AG10803 (cell line): Measurements from ENCODE around the gene GAL.

Experiments used
- DNase-seq: peaks from one replicate; pipeline ENCODE4 v3.0.0; 2010; ENCODE audit warnings: low read depth
- H3K4me3 ChIP-seq: 2 replicates; pipeline ENCODE4 v1.5.1; 2011; ENCODE audit warnings: mild to moderate bottlenecking, low read length, control low read depth
- TF ChIP-seq, protein P1 (sequence below): conservative IDR thresholded peaks from 2 replicates; pipeline ENCODE4 v1.5.1; 2011; ENCODE audit warnings: mild to moderate bottlenecking, low read length, control low read depth, inconsistent platforms

Gene GAL

DNA sequence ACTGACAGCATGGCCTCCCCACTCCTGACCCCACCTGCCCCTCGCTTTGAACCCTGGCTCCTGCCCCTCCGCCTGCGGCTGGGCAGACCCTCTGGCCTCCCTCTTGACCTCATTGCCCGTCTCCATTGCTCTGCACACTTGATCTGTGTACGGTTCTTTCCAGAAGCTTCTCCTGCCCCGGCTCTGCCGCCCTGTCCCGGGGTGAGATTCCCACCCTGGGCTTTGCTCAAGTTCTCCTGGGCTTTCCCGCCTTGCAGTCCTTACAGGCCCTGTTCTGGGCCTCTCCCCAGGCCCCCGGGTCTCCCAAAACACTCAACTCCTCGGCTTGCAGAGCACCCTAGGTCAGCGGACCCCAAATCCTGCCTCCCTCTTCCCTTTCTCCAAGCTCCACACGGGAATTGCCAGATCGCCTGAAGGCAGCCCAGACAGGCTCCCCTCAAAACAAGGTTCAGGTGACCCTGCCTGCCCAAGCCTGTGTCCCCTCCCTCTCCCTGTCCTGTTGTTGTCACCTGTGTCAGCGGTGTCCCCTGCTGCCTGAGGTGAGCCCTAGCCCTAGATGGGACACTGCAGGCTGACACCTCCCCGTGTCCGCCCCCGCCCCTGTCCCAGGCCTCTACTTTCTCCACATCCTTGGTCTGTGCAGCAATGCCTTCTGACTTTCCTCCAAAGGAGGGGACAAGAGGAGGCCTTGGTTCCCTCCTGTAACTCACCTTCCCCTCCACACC is 1.5 kb downstream of the GAL start:
- H3K4me3 ChIP-seq: no peak overlapping the region
- TF ChIP-seq, protein P1, sequence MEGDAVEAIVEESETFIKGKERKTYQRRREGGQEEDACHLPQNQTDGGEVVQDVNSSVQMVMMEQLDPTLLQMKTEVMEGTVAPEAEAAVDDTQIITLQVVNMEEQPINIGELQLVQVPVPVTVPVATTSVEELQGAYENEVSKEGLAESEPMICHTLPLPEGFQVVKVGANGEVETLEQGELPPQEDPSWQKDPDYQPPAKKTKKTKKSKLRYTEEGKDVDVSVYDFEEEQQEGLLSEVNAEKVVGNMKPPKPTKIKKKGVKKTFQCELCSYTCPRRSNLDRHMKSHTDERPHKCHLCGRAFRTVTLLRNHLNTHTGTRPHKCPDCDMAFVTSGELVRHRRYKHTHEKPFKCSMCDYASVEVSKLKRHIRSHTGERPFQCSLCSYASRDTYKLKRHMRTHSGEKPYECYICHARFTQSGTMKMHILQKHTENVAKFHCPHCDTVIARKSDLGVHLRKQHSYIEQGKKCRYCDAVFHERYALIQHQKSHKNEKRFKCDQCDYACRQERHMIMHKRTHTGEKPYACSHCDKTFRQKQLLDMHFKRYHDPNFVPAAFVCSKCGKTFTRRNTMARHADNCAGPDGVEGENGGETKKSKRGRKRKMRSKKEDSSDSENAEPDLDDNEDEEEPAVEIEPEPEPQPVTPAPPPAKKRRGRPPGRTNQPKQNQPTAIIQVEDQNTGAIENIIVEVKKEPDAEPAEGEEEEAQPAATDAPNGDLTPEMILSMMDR: no peak
- no peak for DNase-seq

DNA sequence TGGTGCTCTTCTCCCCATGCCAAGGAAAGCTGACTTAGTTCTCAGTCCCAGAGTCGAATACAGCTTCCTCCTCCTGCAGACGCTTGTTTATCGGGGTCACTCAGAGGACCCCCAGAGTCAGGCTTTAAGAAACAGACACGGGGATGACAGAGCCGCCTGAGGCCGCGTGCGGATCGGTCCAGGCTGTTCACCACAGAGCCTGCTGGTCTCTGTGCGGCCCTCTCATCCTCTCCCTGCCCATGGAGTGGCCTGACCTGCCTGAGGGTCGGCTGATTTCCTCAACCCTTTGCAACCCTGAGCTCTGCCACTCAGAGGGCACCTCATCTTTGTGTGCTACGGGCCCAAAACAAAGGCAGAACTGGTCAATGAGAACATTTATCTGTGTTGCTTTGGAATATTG is 2.1 kb downstream of the GAL start:
- TF ChIP-seq, protein P1: no peak
- no peak for DNase-seq
- H3K4me3 ChIP-seq: no peak overlapping the region

DNA sequence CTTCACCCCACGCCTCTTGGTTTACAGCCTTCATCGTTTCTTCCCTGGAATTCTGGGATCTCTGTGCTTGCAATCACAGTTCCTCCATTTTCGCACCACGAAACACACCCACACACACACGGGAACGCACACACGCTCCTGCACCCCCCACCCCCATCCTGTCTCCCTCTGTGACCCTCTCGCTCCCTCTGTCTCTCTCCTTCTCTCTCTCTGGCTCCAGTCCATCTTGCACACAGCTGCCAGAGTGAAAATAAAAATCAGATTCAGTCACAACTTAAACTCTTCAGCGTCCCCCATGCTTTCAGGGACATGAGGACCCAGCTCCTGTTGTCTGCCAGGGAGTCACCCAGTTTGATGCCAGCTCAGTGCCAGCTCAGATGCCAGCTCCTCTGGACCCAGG is 3.0 kb downstream of the GAL start:
- TF ChIP-seq, protein P1: no peak
- no peak overlapping the region for H3K4me3 ChIP-seq
- DNase-seq: no peak

DNA sequence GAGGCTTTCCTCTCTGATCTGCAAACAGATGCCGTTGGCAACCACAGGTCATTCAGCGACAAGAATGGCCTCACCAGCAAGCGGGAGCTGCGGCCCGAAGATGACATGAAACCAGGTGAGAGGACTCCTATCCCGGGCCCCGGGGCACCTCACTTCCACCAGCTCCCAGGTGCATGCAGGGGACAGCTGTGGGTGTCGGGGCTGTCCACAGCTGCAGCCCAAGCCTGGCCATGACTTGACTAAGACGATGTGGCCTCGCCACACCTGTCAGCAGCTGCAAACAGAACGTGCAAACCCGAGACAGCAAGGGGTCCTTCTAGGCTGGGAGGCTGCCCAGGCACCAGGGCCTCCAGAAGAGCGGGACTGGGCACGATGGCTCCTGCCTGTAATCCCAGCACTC is 3.6 kb downstream of the GAL start:
- H3K4me3 ChIP-seq: no peak overlapping the region
- TF ChIP-seq, protein P1: no peak
- DNase-seq: no peak

DNA sequence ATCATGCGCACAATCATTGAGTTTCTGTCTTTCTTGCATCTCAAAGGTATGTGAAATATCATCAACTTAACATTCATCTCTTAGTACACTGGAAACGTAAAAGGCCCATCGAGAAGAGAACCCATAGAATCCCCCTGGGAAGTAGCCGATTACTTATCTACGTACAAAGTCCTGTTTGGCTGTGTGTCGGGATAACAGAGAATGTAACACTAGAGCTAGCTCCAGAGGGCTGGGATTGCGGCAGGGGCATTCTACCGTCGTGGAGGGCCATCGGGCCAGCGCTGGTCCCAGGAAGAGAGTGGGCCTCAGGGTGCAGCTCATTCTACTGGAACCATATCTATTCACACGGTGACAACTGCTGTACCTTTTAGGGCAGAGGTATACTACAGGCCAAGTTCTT is 4.5 kb downstream of the GAL start:
- TF ChIP-seq, protein P1: no peak
- DNase-seq: no peak
- no peak overlapping the region for H3K4me3 ChIP-seq

DNA sequence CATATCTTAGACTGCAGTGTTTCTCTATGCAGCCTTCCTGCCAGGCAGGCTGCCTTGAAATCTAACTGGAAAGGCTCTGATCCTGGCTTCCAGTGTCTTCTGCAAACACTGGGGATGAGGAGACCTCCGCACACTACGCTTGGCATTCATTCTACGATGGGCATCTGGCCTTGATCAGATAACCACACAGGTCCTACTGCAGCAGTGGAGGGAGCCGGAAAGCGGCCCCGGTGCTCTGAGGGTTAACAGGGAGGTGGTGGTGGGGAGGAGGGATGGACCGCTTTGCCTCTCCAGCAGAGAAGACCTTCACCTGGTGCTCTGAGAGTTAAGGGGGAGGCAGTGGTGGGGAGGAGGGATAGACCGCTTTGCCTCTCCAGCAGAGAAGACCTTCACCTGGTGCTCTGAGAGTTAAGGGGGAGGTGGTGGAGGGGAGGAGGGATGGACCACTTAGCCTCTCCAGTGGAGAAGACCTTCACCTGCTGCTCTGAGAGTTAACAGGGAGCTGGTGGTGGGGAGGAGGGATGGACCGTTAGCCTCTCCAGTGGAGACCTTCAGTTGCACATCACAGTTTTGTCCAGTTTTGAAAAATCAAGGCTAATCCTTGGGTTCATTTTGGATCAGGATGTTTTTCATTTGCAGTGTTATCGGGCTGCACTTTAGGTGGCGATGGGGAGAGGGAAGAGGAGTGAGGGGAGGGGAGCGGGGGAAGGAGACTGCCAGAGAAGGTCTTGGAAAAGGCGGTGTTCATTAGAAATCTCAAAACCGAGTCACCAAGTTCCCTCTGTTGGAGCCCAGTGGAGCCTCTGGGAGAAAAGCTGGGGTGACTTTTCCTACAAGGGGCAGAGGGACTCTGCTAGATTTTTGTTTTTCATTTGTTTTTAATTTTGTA is 5.6 kb downstream of the GAL start:
- TF ChIP-seq, protein P1: no peak
- no peak for DNase-seq
- H3K4me3 ChIP-seq: no peak overlapping the region
